AG20443 (cell line): Measurements from ENCODE around the gene BICD2.

Experiments
- DNase-seq: peaks from one replicate; pipeline ENCODE4 v3.0.0; 2012; ENCODE audit warnings: low spot score, mixed read lengths

The BICD2 gene

DNA sequence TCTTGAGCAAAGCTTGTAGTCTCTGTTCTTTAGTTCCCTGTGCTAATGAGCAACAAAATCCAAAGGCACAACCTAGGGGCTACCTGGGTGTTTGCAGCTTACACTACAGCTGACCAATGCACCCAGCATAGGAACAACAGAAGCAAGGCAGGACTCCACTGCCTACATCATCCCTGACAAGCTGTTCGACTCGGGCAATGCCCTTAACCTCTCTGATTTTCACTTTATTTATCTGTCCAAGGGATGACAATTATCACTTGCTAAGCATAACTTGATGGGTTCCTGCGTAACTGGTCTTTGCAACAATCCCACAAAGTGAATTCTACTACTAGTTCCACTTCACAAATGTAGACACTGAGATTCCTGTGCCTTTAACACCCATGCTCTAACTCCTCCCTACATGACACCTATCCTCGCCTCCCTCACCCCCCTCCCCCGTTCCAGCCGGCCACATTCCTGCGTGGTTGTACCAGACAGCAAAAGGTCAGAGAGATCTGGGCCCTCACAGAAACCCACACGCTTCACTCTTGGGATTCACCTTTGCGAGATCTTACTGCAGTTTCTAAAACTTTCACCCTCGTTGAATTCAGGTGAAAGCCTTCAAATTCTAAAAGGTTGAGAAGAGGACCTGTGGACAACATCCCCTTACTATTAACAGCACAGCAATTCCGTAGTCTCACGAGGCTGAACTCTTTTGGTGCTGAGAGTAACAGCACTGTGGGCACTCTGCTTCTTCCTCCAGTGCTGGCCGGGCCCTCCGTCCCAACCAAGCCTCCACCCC lies 95.7 kb downstream of the BICD2 start:
- peak; percentile 85 for DNase-seq

GRCh38 chr9:92666912-92667532 lies 97.6 kb downstream of the BICD2 start:
- DNase-seq: peak; percentile 0

GRCh38 chr9:92666236-92666635 lies 98.4 kb downstream of the BICD2 start:
- no peak for DNase-seq

DNA sequence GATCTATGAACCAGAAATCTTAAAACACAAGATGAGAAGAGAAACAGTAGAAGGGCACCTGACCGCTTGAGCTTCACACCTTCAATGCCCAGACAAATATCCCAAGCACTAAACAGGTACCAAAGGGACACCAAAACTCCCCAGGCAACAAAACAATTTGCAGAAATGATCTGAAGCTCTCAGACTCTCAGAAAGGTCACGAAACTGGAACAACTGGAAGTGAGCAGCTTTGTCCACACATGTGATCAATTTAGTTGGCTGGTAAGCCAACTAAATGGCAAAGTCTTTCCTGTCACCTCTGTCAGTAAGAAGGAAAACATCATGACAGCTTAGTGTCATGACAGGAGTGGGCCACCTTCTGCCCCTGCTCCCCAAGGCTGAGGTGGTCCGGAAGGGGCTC lies 98.8 kb downstream of the BICD2 start:
- no peak for DNase-seq

DNA sequence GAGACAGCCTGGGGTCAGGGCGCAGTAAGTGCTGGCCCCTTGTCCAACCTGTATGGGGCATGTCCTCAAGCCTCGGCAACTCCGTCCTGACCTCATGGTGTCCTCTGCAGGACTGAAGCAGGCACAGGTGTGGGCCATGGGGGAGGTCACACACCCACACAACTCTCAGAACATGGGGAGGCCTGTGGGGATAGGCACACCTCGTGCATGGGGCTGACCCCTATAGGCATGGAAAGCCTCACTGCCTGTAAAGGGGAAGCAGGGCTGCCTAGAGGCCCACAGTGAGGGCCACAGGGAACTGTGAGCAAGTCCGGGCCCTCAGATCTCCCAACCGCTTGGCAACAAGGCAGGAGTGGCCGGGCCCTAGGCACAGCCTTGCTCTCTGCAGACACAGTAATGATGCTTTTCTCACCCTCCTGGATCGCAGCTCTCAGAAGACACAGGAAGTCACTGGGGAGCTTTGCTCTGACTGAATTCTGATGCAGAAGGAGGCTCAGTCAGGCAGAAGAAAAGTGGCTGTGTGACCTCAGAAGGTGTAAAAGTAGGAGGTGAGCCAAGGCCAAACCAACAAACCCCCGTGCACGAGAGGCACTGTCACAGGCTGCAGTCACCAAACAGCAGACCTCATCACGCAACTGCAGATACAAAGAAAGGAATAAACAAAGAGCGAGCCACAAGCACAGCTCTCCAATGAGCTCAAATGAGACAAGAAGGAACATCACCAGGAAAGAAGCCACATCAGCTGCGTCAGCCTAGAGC lies 100.1 kb downstream of the BICD2 start:
- DNase-seq: no peak

DNA sequence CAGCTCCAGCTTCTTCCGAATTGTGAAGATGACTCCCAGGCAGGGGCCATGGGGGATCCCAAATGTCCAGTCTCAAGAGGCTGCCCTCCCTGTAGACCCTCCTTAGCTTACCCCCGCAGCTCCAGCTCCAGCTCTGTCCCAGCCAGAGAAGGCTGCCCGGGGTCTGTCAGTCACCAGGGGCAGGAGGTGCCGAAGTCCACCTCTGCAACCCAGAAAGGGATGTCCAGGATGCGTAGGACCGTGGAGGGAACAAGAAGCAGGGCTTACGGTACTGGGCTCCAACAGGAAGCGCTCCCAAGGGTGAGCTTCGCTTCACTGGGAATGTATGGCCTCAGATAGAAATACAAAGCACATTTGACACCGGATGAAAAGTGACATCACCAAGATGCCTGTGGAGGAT lies 100.7 kb downstream of the BICD2 start:
- DNase-seq: no peak

GRCh38 chr9:92663126-92663525 lies 101.5 kb downstream of the BICD2 start:
- DNase-seq: no peak

DNA sequence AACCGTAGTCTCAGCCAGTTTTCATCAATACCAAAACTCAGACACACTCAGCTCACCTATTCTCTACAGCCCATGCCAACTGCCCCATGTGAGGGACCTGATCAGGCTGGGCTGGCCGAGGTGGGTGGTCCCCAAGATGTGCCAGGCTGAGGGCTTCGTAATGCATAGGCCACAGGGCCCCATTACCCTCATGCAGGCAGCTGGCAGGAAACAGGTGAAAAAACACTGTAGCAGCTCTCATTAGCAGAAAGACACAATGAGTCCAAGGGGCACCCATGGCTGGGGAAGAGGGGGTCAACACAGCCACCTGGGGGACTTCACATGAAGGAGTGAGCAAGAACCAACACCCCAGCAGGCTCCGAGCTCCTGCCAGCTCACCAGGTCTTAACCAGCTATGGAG lies 102.9 kb downstream of the BICD2 start:
- no peak for DNase-seq
